OCI-LY1 (cell line): Measurements from ENCODE around the gene ARMH3.

Source experiments
- CTCF ChIP-seq: fragments of 200-600 bp; sonication (generic), shearing (Covaris generic); IDR thresholded peaks from 2 replicates; pipeline ENCODE4 v1.5.1; 2017; ENCODE audit warnings: mild to moderate bottlenecking, antibody characterized with exemption, low read length, moderate library complexity, mixed read lengths
- EZH2 ChIP-seq: fragments of 200-600 bp; sonication (generic), shearing (Covaris generic); IDR thresholded peaks from 2 replicates; pipeline ENCODE4 v1.8.0; 2017; ENCODE audit warnings: borderline replicate concordance, mixed run types, mild to moderate bottlenecking, antibody characterized with exemption, low read length, moderate library complexity, mixed read lengths

GRCh38 chr10:102059987-102060386 lies 4.0 kb upstream of the ARMH3 start:
- TF ChIP-seq CTCF (no peak), EZH2 (no peak)
